Stimulated activated CD8-positive, alpha-beta memory T cell treated with anti-CD3 and anti-CD28 coated beads, Interleukin-15, amount 100 ng/mL, for 1 hour (primary cell): ENCODE measurements around the gene CATSPERE.
"Not testable (repeated sequence)": the region's sequence is repeated elsewhere in the genome, so short reads cannot be mapped to it uniquely, and the experiment has no call there.

Experiments
- DNase-seq: peaks from one replicate; pipeline ENCODE4 v3.0.0-alpha.2; 2020; ENCODE audit warnings: low read depth

Gene CATSPERE

GRCh38 chr1:244636488-244637259, 175.6 kb downstream of the CATSPERE start:
- no peak for DNase-seq

GRCh38 chr1:244639561-244639960, 178.5 kb downstream of the CATSPERE start:
- no peak for DNase-seq

- no peak for DNase-seq
Observed at GRCh38 chr1:244640917-244641316, 179.8 kb downstream of the CATSPERE start.

- no peak for DNase-seq
Observed at GRCh38 chr1:244642526-244642925, 181.5 kb downstream of the CATSPERE start.

- DNase-seq = no peak
Observed at GRCh38 chr1:244642988-244643387, 181.9 kb downstream of the CATSPERE start.

- DNase-seq = no peak
Observed at GRCh38 chr1:244645414-244645813, 184.3 kb downstream of the CATSPERE start.

GRCh38 chr1:244645890-244646289, 184.8 kb downstream of the CATSPERE start:
- no peak for DNase-seq

GRCh38 chr1:244647819-244648218, 186.7 kb downstream of the CATSPERE start:
- DNase-seq = no peak

GRCh38 chr1:244651956-244652622, 191.0 kb downstream of the CATSPERE start:
- no peak for DNase-seq

GRCh38 chr1:244652623-244653438, 191.8 kb downstream of the CATSPERE start, which contains the start of gene DESI2:
DESI2 (plus strand) TSS chr1:244653126; CDS start chr1:244653314, 188 bp downstream.
- peak; percentile 96 for DNase-seq

GRCh38 chr1:244653439-244654107, 192.5 kb downstream of the CATSPERE start:
- DNase-seq = no peak

GRCh38 chr1:244654108-244655038, 193.3 kb downstream of the CATSPERE start:
- DNase-seq = no peak

- no peak for DNase-seq
Observed at GRCh38 chr1:244655186-244655585, 194.1 kb downstream of the CATSPERE start.

GRCh38 chr1:244657421-244657820, 196.3 kb downstream of the CATSPERE start:
- no peak for DNase-seq

GRCh38 chr1:244659694-244660093, 198.6 kb downstream of the CATSPERE start:
- no peak for DNase-seq

- DNase-seq = no peak
Observed at GRCh38 chr1:244660595-244660994, 199.5 kb downstream of the CATSPERE start.

- DNase-seq = not testable (repeated sequence)
Observed at GRCh38 chr1:244661569-244662312, 200.7 kb downstream of the CATSPERE start.

GRCh38 chr1:244662599-244662998, 201.5 kb downstream of the CATSPERE start:
- no peak for DNase-seq

GRCh38 chr1:244664353-244664752, 203.3 kb downstream of the CATSPERE start:
- DNase-seq = no peak

- no peak for DNase-seq
Observed at GRCh38 chr1:244665771-244666217, 204.7 kb downstream of the CATSPERE start.
